Embryonic facial prominence (tissue), 1 donor: Measurements from ENCODE around the gene YKT6.
"Not testable (repeated sequence)": the region's sequence is repeated elsewhere in the genome, so short reads cannot be mapped to it uniquely, and the experiment has no call there.

Source experiments
- DNase-seq: peaks from one replicate; pipeline ENCODE4 v3.0.0-alpha.2; 2016; ENCODE audit errors: extremely low spot score

YKT6 gene

GRCh38 chr7:44200699-44201461 is at the start of gene YKT6:
YKT6 (plus strand) TSS chr7:44200978; CDS start chr7:44201136, 158 bp downstream.
- peak; percentile 77 for DNase-seq

DNA sequence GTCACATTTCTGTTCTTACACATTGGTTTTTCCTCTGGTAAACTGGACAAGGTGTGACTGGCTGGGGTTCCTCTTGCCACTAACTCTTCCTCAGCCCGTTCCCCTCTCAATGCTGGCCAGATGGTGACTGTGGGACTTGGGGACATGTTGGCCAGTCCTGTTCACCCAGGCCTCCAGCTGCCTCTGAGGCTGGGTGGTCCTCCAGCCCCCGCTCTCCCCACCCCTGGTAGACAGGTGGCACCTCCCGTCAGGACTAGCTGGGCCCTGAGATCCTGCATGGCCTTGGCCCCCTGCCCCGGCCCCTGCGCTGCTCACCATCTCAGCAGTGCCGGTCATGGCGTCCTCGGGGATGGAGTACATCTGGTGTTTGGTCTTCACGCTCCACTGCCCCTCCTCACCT is 48.8 kb upstream of the YKT6 start:
- no peak for DNase-seq

GRCh38 chr7:44152971-44153947 is 47.5 kb upstream of the YKT6 start:
- DNase-seq = no peak

GRCh38 chr7:44153948-44154335 is 46.8 kb upstream of the YKT6 start:
- no peak for DNase-seq

DNA sequence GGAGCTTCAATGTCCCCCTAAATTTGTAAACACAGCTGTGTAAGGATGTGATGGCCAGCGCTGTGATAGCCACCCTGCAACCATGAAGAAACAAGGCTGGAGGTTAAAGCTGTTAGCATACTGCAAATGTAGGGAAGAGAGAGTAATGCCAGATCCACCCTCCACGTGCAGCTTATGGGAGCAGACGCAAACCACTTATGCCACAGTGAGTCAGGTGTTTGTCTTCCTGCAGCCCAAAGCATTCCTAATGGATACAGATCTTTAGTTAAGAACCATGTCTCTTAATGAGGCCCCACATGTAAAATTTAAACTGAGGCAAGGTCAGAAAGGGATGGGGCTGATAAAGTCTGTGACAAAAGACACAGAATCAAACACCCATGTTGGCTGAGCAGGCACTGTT is 46.1 kb upstream of the YKT6 start:
- DNase-seq = no peak

- no peak for DNase-seq
Observed at GRCh38 chr7:44155191-44156185, 45.3 kb upstream of the YKT6 start.

DNA sequence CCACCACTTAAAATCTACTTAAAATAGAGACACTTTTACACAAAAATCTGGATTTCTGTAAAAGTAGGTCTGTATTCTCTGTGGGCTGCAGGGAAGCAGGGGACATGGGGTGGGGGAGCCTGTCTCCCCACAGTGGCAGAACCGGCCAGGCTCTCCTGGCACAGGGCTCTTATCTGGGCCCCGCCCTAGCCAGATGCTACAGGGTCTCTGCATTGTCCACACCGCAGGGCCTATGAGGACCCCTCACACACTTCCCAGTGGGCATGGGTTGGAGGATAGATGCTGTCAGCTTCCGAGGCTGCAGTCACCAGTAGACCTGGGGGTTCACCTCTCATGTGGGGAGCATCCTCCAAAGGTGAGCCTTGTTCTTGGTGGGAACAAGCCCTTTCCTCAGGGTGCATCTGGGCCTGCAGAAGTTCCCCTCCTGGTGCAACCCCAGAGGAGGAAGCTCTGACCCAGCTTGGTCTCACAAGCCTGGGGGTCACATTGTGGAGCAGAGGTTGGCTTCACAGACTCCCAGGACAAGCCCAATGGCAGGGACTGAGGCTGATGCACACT is 44.2 kb upstream of the YKT6 start:
- no peak for DNase-seq

DNA sequence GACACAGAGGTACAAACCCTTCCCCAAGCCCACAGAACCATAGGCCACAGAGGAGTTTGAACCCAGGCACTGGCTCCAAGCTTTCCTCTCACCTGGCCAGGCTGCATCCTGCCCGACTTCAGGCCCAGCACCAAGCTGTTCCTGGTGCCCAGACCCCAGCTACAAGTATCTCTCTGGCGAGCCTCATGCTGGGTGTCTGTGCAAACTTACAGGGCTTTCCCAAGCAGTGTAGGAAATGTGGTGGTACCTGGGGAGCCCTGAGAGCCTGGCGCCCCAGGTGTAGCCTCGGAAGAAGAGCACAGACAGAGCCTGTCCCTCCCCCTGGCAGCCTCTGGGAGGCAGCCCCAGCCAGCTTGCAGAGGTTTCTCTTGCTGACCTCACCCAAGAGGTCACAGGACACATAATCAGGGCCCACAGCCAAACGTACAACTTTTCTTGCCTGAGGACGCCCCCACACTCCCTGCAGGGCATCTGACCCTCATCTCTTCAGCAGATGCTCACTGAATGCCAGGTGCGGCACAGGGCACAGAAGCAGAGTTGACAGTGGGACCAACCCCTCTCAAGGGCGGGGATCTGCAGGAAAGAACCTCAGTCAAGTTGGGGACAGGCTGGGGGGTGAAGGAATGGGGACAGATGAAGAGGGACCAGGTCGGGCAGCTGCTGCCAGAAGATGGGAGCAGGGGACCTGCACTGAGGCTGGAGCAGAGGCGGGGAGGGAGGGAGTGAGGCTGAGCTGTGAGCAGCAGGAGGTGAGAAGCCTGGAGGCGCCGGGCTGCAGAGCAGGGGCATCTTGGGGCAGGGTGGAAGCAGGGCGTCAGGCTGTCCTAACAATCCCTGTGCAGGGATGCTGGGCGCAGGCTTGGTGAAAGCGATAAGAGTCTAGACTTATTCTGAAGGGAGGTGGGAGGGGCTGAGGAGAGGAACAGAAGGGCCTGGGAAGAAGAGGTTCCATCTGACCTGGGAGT is 43.4 kb upstream of the YKT6 start:
- DNase-seq = no peak

GRCh38 chr7:44158096-44158872 is 42.5 kb upstream of the YKT6 start:
- no peak for DNase-seq

DNA sequence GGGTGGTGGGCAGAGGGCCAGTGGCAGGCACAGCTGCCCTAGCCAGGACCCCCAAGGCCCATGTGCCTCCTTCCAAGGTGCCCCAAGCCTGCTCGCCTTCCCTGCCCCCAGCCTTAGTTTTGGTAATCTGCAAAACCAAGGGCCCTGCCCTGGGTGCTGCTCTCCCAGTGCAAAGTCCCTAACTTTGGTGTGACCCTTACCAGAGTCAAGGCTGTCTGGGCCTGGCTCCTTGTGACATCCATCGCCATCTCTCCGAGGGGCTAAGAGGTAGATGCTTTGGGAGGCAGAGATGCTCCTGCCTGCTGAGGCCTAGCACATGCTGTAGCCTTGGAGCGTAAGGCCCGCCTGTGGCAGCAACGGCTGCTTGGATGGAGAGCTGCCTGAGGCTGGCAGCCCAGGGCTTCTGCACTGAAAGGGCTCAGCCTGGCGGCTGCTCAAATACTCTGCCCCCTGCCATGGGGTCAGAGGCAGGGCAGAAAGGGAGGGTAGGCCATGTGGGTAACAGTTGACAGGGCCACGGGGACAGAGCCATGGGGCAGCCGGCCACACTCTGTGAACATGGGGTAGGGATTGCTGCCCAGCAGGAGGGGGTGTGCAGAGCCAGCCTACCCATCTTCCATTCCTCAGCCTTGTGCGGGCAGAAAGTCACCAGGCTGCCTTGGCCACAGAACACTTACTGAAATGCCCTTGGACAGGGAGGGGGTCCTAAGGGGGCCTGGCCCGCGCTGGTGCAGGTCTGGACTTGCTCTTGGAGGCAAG is 41.7 kb upstream of the YKT6 start:
- DNase-seq = no peak

GRCh38 chr7:44159824-44160630 is 40.8 kb upstream of the YKT6 start:
- no peak for DNase-seq

DNA sequence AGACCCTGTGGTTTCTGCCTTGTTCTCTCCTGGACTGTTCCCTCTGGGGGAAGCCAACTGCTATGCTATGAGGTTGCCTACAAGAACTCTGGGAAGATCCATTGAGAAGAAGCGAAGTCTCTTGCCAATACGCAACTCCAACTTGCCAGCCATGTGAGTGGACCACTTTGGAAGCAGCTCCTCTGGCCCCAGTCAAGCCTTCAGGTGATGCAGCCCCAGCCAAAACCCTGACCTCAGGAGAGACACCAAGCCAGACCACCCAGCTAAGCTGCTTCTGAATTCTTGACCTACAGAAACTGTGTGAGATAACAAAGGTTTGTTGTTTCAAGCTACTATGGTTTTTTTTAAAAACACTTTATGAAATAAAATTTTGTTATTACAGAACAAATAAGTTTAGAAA is 39.4 kb upstream of the YKT6 start:
- DNase-seq = no peak

- DNase-seq = no peak
Observed at GRCh38 chr7:44162179-44162578, 38.6 kb upstream of the YKT6 start.

GRCh38 chr7:44162785-44163395 is 37.9 kb upstream of the YKT6 start:
- no peak for DNase-seq

DNA sequence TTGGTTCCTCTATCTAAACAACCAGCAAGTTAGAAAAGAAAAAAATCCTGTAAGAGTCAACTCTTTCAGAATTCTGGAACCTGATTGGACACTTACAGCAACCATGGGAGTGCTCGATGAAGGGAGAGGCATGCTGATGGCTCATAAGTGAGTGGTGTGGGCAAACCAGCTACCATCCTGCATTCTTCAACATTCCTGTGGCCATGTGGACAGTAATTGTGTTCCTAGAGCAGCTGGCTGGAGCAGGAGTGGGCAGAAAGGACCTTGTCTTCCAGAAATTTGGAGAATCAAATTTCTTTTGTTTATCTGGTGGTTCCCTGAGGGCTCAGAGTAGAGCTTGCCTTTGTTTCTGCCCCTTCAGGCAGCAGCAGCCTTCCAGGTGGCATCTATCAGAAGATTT is 37.2 kb upstream of the YKT6 start:
- no peak for DNase-seq

DNA sequence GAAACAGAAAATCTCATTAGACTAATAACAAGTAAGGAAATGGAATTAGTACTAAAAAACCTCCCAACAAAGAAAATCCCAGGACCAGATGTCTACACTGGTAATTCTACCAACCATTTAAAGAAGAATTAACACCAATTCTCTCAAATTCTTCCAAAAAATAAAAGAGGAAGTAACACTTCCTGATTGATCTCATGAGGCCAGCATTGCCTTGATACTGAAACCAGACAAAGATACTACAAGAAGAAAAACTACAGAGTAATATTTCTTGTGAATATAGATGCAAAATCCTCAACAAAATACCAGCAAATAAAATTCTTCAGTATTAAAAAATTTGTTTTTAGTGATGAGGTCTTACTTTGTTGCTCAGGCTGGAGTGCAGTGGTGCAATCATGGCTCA is 32.9 kb upstream of the YKT6 start:
- DNase-seq = no peak

DNA sequence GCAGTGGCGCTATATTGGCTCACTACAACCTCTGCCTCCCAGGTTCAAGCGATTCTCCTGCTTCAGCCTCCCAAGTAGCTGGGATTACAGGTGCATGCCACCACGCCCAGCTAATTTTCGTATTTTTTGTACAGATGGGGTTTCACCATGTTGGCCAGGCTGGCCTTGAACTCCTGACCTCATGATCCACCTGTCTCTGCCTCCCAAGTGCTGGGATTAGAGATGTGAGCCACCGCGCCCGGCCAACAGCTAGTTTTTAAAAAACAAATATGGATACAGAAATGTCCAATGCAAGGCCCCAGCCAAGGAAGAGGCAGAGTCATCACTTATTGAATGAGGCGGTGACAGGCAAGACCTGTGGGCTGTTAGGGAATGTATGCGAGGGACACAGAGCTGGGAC is 28.9 kb upstream of the YKT6 start:
- DNase-seq = not testable (repeated sequence)
